Amygdala (tissue), 56 donors: Measurements from ENCODE around the gene TTC39A.
"Not testable (repeated sequence)": the region's sequence is repeated elsewhere in the genome, so short reads cannot be mapped to it uniquely, and the experiment has no call there.

Experiments used
- DNase-seq, 56 donors: peaks; one replicate each; lab custom pipeline; 2025; lab: John Stamatoyannopoulos, UW

TTC39A gene

DNA sequence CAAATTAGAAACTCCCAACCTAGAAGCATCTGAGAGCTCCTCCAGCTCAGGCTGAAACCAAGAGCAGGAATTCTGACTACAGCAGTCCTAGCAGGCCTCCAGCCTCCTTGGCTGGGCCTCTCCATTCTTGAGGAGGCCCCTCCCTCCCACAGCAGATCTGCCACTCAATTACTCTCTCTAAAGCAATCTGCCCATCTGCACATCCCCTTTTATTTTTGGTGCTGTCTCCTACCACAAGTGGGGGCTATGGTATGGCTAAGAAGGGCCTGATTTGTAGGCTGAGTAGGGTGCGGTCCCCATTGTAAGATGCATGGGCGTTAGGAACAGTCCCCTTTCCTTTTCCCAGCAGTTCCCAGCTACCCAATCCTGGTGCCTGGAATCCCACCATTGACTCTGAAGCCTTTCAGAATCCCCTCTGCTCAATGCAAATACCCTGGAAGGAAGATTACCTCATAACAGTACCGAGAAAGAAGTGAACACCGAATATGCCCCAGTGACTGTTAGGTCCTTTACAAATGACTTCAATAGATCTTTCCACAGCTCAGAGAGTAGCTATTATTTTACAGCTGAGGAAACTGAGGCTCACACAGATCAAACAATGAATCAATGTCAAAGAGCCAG is 11.6 kb upstream of the TTC39A start:
- no peak for DNase-seq

DNA sequence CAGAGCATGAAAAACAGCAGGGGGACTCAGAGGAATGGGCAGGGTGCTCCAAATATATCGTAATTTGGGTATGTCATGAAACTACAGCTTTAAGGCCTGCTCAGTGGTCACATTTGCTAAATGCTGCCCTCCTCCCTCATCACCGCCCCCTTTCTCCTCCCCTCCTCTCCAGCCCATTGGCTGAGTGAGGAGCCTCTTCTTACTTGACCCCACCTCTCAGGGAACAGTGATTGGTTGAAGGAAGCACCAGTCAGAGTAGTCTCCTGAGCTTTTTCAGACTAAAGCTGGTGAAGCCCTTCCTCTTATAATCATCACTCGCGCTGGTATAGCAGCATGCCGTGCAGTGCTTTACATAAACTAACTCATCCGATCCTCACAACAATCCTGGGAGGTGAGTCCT is 10.0 kb upstream of the TTC39A start:
- no peak for DNase-seq

DNA sequence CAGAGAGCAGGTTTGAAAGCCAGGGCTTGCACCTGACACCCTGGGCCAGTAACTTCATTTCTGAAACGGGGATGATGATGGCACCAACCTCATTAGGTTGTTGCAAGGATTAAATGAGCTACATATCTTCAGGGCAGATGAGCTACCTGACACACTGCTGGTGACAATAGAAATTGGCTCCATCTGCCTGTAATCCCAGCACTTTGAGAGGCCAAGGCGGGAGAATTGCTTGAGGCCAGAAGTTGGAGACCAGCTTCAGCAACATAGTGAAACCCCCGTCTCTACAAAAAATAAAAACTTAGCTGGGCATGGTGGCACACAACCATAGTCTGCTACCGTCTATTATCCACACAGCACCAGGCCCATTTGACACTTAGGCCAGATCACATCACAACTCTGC is 6.3 kb upstream of the TTC39A start:
- DNase-seq = no peak

DNA sequence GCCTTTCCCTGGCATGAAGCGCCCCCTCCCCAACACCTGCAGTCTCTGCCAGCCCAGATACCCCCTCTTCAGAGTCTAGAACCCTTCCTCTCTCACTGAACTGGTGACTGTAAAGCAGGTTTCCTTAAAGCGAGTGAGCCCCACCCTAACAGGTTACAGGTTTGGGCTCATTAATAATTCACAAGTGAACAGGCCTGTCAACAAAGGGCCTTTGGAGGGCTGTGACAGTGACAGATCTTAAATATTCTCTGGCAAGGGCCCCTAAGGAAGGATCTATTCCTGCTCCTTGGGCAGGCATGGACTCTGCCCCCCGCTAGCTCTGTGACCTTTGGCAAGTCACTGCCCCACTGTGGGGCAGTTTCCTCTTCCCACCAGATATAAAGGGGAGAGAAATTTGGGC is 5.6 kb upstream of the TTC39A start:
- no peak for DNase-seq

GRCh38 chr1:51331206-51332100 is 1.1 kb upstream of the TTC39A start:
- DNase-seq = peak in 2 of 56 donors; percentile 4 to 28

- peak in 1 of 56 donors; percentile 14 for DNase-seq
These were observed 678 bp downstream of the TTC39A start for GRCh38 chr1:51329443-51330325.

DNA sequence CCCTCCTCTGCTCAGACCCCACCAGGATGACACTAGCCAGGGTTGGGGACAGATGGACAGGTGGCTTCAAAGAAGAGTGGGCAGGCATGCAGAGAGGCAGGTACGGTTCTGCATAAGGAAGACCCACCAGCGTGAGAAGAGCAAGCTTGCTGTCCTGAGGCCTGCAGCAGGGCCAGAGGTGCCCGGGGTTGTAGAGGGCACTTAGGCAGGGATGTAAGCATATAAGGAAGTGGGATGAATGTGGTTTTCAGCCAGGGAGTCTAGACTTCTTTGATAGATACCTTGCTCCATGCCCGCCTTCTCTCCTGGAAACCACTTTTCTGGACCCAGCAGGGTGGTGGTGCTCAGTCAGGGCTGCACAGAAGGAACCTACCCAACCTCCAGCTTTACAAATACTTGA is 1.4 kb downstream of the TTC39A start:
- no peak for DNase-seq

DNA sequence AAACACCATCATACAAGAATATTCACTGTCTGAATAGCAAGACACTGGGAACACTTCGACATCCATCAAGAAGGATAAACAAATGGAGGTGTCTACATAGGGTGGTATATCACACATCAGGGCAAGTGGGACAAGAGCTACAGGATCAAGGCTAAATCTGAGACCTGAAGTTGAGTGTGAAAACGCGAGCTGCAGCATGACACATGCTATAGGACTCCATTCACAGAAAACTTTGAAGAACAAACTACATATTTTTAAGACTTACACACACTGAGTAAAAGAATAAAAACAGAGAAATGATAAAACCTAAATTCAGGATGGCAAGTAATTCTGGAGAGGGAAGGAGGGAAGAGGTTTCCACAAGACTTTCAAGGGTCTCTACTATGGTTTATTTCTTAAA is 2.1 kb downstream of the TTC39A start:
- DNase-seq = no peak

- DNase-seq = no peak
These were observed 3.0 kb downstream of the TTC39A start for GRCh38 chr1:51327386-51327785.

GRCh38 chr1:51326839-51327238 is 3.5 kb downstream of the TTC39A start:
- DNase-seq = no peak

- no peak for DNase-seq
These were observed 4.2 kb downstream of the TTC39A start for GRCh38 chr1:51325878-51326755.

DNA sequence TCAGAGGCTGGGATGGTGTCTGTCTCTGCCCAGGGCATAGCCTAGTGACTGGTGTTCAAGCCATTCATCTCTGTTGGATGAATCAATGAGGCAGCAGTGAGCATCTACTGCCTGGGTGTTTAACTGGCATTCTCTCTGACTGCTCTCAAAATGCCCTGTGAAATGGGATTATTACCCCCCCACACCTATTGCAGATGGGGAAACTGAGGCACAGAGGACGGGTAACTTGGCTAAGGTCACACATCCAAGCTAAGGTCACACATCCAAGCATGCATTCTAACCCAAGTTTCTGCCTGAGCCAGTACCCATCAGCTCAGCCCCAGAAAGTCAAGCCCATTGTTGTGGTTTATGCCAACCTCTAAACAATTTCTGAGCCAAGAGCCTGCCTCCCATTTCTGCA is 5.0 kb downstream of the TTC39A start:
- DNase-seq = no peak

DNA sequence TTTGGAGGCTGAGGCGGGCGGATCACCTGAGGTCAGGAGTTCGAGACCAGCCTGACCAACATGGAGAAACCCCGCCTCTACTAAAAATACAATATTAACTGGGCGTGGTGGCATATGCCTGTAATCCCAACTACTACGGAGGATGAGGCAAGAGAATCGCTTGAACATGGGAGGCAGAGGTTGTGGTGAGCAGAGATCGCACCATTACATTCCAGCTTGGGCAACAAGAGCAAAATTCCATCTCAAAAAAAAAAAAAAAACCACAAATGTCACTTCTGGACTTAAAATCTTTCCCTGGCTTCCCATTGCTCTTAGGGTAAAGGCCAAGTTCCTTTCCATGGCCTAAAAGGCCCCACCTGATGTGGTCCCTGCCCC is 5.4 kb downstream of the TTC39A start:
- DNase-seq = not testable (repeated sequence)

GRCh38 chr1:51324251-51325010 is 5.9 kb downstream of the TTC39A start:
- no peak for DNase-seq

DNA sequence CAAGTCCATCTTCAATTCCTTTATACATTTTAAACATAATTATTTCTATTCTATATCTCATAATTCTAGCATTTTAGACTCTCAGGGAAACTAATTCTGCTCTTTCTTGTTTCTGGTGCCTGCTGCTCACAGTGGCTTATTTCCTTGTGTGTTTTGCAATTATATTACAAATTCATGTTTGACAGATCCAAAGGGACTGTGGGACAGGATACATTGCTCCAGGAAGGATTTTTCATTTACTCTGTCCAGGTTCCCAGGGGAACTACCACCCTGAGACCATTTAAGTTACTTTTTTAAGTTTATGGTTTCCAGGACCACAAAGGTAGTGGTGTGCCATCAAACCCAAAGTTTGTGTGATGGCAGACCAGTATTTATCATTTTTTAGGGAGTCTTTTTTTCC is 6.6 kb downstream of the TTC39A start:
- no peak for DNase-seq

DNA sequence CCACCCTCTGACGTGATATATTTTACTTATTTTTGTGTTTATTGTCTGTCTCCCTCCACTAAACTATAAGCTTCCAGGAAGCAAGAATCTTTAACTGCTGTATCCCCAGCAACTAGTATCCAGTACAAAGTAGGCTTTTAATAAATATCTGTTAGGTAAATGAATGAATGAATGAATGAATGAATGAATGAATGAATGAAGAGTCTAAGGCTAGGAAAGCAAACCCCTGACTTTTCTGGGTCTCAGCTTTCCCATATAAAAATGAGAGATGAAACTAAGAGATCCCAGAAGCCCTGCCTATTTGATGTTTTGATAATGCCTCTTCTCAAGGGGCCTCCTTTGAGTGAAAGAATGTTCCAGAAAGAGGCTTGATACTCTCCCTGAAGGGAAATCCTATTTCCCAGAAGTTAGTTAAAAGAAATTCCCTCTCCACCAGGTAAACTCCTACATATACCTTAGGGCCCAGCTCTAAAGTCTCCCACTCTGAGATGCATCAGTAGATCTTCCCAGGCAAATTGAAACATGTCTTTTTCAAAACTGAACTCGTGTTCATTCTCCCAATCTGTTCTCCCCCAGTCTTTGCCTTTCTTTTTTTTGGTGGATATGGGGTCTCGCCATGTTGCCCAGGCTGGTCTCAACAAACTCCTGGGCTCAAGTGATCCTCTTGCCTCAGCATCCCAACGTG is 7.8 kb downstream of the TTC39A start:
- no peak for DNase-seq

- no peak for DNase-seq
These were observed 8.5 kb downstream of the TTC39A start for GRCh38 chr1:51321924-51322280.

DNA sequence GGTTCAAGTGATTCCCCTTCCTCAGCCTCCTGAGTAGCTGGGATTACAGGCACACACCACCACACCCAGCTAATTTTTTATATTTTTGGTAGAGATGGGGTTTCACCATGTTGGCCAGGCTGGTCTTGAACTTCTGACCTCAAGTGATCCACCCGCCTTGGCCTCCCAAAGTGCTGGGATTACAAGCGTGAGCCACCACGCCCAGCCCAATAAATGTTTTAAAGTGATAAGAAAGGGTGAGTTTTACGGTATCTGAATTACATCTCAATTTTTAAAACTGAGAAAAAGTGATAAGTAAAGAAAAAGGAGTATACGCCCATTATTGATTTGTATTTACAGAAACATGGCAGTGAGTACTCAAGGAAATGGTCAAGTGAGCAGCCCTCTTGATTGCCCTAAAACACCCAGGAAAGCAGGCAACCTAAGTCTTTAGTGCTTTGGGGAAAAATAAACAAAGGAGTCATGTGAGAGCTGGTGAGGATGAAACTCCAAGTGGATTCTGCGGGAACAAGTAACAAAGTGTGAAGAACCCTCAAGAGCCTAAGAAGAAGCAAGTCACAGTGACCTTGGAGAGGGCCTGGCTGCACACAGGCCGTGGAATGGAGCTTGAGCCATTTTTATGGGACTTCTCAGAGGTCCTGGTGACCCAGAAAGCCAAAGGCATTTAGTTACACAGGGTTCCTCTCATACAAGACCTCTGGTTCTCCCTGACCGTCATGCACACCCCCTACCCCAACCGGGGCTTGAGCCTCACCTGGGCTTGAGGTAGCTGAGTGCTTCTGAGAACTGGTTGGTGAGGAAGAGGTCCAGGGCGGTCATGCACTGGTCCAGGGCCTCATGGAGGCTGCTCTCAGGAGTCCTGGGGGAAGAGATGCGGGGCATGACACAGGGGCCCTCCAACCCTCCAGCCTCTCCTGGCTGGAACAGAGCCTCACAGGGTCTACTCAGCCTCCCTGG is 9.1 kb downstream of the TTC39A start:
- DNase-seq = no peak
